OCI-LY3 (cell line): ENCODE data around the gene IL13.

Source experiments
- H2AFZ ChIP-seq: fragments of 200-600, 300-600 bp; shearing (Covaris generic); 2 replicates; pipeline ENCODE4 v1.6.0; 2014; ENCODE audit warnings: antibody characterized with exemption, low read depth, low read length
- H3K27ac ChIP-seq: fragments of 200-600, 300-600 bp; sonication (generic); 2 replicates; pipeline ENCODE4 v1.5.1; 2014; ENCODE audit warnings: mild to moderate bottlenecking, low read length, moderate library complexity, mixed read lengths
- H3K27me3 ChIP-seq: fragments of 200-600, 300-600 bp; sonication (generic); 2 replicates; pipeline ENCODE4 v1.6.1; 2014; ENCODE audit warnings: low read depth, low read length, mixed read lengths
- H3K36me3 ChIP-seq: fragments of 200-600, 300-600 bp; sonication (generic); replicated peaks from 2 replicates; pipeline ENCODE3; 2014; ENCODE audit warnings: low read depth, low read length, mixed read lengths
- H3K4me1 ChIP-seq: fragments of 300-600, 200-600 bp; sonication (generic); 2 replicates; pipeline ENCODE4 v1.6.1; 2014; ENCODE audit warnings: low read length, mixed read lengths
- H3K4me2 ChIP-seq: fragments of 200-600, 300-600 bp; sonication (generic); 2 replicates; pipeline ENCODE4 v1.6.1; 2014; ENCODE audit warnings: low read length, mixed read lengths
- H3K4me3 ChIP-seq: fragments of 300-600, 200-600 bp; sonication (generic); 2 replicates; pipeline ENCODE4 v1.5.1; 2014; ENCODE audit warnings: antibody characterized with exemption, mild to moderate bottlenecking, low read length, moderate library complexity
- H3K79me2 ChIP-seq: fragments of 300-600, 200-600 bp; shearing (Covaris generic); 2 replicates; pipeline ENCODE4 v1.6.1; 2014; ENCODE audit warnings: mild to moderate bottlenecking, low read length, mixed read lengths
- H3K9ac ChIP-seq: fragments of 300-600, 200-600 bp; shearing (Covaris generic); 2 replicates; pipeline ENCODE4 v1.6.0; 2014; ENCODE audit warnings: mild to moderate bottlenecking, low read length, moderate library complexity
- H3K9me3 ChIP-seq: fragments of 200-600, 300-600 bp; shearing (Covaris generic); 2 replicates; pipeline ENCODE4 v1.6.1; 2014; ENCODE audit warnings: low read length, mixed read lengths; ENCODE audit not compliant: insufficient read depth
- H4K20me1 ChIP-seq: fragments of 200-600, 300-600 bp; sonication (generic); 2 replicates; pipeline ENCODE4 v1.6.1; 2016; ENCODE audit warnings: low read length, mixed read lengths; ENCODE audit not compliant: insufficient read depth
- CTCF ChIP-seq: fragments of 200-600, 300-600 bp; sonication (generic); IDR thresholded peaks from 2 replicates; pipeline ENCODE4 v1.5.1; 2014; ENCODE audit warnings: antibody characterized with exemption, low read length, low read depth
- EZH2phosphoT487 ChIP-seq: fragments of 200-600 bp; shearing (Covaris generic); IDR thresholded peaks from 2 replicates; pipeline ENCODE4 v1.6.1; 2018; ENCODE audit warnings: antibody characterized with exemption, mixed run types, low read depth

Gene IL13

DNA sequence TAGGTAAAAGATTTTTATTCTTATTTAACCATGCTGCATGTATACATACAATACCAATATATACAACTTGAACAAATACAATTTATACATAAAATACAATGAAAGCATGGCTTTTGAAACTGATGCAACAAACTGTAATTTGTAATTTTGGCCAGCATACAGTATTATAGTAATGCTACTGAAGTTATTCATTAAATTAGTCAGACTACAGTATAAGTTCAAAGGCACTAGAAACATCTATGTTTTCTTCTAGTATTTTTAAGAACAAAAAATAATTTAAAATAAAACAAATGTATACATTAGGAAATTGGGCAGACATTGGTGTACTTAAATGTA, 34.6 kb downstream of the IL13 start:
- no peaks in the 10 kb centered on the region for H3K9me3 ChIP-seq
- H3K36me3 ChIP-seq: no peaks in the 10 kb centered on the region
- no peaks in the 10 kb centered on the region for H3K79me2 ChIP-seq
- no peak overlapping the region for H3K9ac ChIP-seq
- no peak overlapping the region for H3K4me2 ChIP-seq
- H3K27me3 ChIP-seq: peaks cover 4% of the 10 kb centered on the region; the same call in 1 of the 2 replicates
- H3K4me3 ChIP-seq: no peak overlapping the region
- H2AFZ ChIP-seq: no peak overlapping the region
- TF ChIP-seq CTCF (no peak), EZH2phosphoT487 (no peak)
- no peaks in the 10 kb centered on the region for H4K20me1 ChIP-seq
- H3K27ac ChIP-seq: no peak overlapping the region
- peaks cover 16% of the 10 kb centered on the region for H3K4me1 ChIP-seq

- Histone ChIP-seq H3K4me2 (no peak overlapping the region), H3K36me3 (no peaks in the 10 kb centered on the region), H3K27ac (no peak overlapping the region), H2AFZ (no peak overlapping the region), H3K27me3 (no peaks in the 10 kb centered on the region), H3K4me3 (no peak overlapping the region), H3K79me2 (no peaks in the 10 kb centered on the region), H3K4me1 (no peaks in the 10 kb centered on the region), H3K9me3 (no peaks in the 10 kb centered on the region), H3K9ac (no peak overlapping the region), H4K20me1 (no peaks in the 10 kb centered on the region)
- TF ChIP-seq CTCF (no peak), EZH2phosphoT487 (no peak)
Observed at GRCh38 chr5:132695956-132696355, 38.0 kb downstream of the IL13 start.

- H3K4me2 ChIP-seq: no peak overlapping the region
Observed at GRCh38 chr5:132704875-132705274, 46.9 kb downstream of the IL13 start.

DNA sequence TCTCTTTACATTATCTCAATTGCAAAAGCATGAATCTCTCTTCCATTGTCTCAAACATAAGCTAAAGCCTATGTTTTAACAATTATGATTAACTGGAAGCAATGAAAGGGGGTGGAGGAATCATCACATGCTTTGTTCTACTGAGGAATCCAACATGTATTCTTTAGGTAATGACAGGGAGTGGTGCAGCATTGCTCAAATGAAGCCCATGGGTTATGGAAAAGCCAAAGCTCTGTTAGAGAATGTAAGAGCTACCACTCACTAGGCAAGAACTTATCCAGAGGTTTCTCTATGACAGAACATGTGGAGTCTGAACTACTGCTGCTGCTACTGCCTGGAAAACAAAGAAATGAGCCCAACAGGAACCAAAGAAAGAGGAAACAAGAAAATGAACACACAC, 50.7 kb downstream of the IL13 start:
- Histone ChIP-seq H3K36me3 (no peaks in the 10 kb centered on the region), H3K4me3 (no peak overlapping the region), H3K27ac (no peak overlapping the region), H3K79me2 (no peaks in the 10 kb centered on the region), H3K27me3 (no peaks in the 10 kb centered on the region), H4K20me1 (no peaks in the 10 kb centered on the region), H3K4me2 (no peak overlapping the region), H3K4me1 (peaks cover 5% of the 10 kb centered on the region; the same call in 1 of the 2 replicates), H3K9me3 (no peaks in the 10 kb centered on the region), H2AFZ (no peak overlapping the region), H3K9ac (no peak overlapping the region)
- no peak for TF ChIP-seq EZH2phosphoT487
- TF ChIP-seq CTCF: no peak

More at GRCh38 chr5:132704875-132705274, 46.9 kb downstream of the IL13 start:
- TF ChIP-seq CTCF (no peak), EZH2phosphoT487 (no peak)
- Histone ChIP-seq H3K4me1 (peaks cover 5% of the 10 kb centered on the region; the same call in 1 of the 2 replicates), H2AFZ (no peak overlapping the region), H3K36me3 (no peaks in the 10 kb centered on the region), H3K9me3 (no peaks in the 10 kb centered on the region), H3K4me3 (no peak overlapping the region), H3K9ac (no peak overlapping the region), H3K27me3 (no peaks in the 10 kb centered on the region), H3K27ac (no peak overlapping the region), H4K20me1 (no peaks in the 10 kb centered on the region), H3K79me2 (no peaks in the 10 kb centered on the region)
